HepG2 (cell line): Measurements from ENCODE around the gene LRRC3. TPM values are rescaled to one million over a fixed set of nuclear protein-coding genes. Genes with fewer than 3 reads are reported as not detected.

Experiments used
- CHCHD3 ChIP-seq: sonication (generic); formaldehyde crosslinking; IDR thresholded peaks from 2 replicates; pipeline ENCODE4 v1.8.0; 2022; ENCODE audit warnings: mild to moderate bottlenecking, missing genetic modification reagents, moderate library complexity
- CREM ChIP-seq, 2 experiments: sonication (generic) in 1 of 2; formaldehyde crosslinking in 1 of 2; IDR thresholded peaks; 2 replicates each; pipeline versions ENCODE4 v1.4.0 to v1.6.1; 2016 to 2020; ENCODE audit warnings: antibody characterized with exemption in 1 of 2, mild to moderate bottlenecking in 1 of 2, missing genetic modification reagents in 1 of 2
- GLI4 ChIP-seq: sonication (generic); formaldehyde crosslinking; IDR thresholded peaks from 2 replicates; pipeline ENCODE4 v1.5.1; 2020; ENCODE audit warnings: missing genetic modification reagents, mild to moderate bottlenecking, moderate library complexity, borderline replicate concordance
- HNF4G ChIP-seq, 2 experiments: sonication (generic) in 1 of 2; formaldehyde crosslinking in 1 of 2; IDR thresholded peaks; 2 replicates each; pipeline versions ENCODE4 v1.4.0 to v1.6.1; 2011 to 2020; ENCODE audit warnings: borderline replicate concordance in 2 of 2, low read depth in 2 of 2, mild to moderate bottlenecking in 2 of 2, low read length in 1 of 2, missing genetic modification reagents in 1 of 2, moderate library complexity in 1 of 2
- ISX ChIP-seq: sonication (generic); formaldehyde crosslinking; conservative IDR thresholded peaks from 2 replicates; pipeline ENCODE4 v1.5.0; 2020; ENCODE audit warnings: missing genetic modification reagents
- KDM5B ChIP-seq: sonication (generic); formaldehyde crosslinking; IDR thresholded peaks from 2 replicates; pipeline ENCODE4 v1.4.0; 2020; ENCODE audit warnings: missing genetic modification reagents, mild to moderate bottlenecking, borderline replicate concordance
- MIER2 ChIP-seq: IDR thresholded peaks from 2 replicates; pipeline ENCODE4 v1.6.1; 2016; ENCODE audit warnings: missing biosample characterization, missing genetic modification reagents
- MLLT10 ChIP-seq: sonication (generic); formaldehyde crosslinking; IDR thresholded peaks from 2 replicates; pipeline ENCODE4 v1.4.0; 2020; ENCODE audit warnings: missing genetic modification reagents
- NFIB ChIP-seq: sonication (generic); formaldehyde crosslinking; IDR thresholded peaks from 2 replicates; pipeline ENCODE4 v1.9.0; 2021; ENCODE audit warnings: missing genetic modification reagents, mild to moderate bottlenecking, borderline replicate concordance
- PHF21A ChIP-seq: sonication (generic); formaldehyde crosslinking; IDR thresholded peaks from 2 replicates; pipeline ENCODE4 v1.5.0; 2020; ENCODE audit warnings: mild to moderate bottlenecking, missing genetic modification reagents
- RXRB ChIP-seq: IDR thresholded peaks from 2 replicates; pipeline ENCODE4 v1.6.1; 2016; ENCODE audit warnings: borderline replicate concordance, missing genetic modification reagents, missing compliant biosample characterization
- SNAPC2 ChIP-seq: sonication (generic); formaldehyde crosslinking; IDR thresholded peaks from 2 replicates; pipeline ENCODE4 v1.8.1; 2022; ENCODE audit warnings: mild to moderate bottlenecking, missing genetic modification reagents
- TFDP1 ChIP-seq: IDR thresholded peaks from 2 replicates; pipeline ENCODE4 v1.6.1; 2016; ENCODE audit warnings: missing compliant biosample characterization, missing genetic modification reagents, borderline replicate concordance
- THAP8 ChIP-seq: sonication (generic); formaldehyde crosslinking; IDR thresholded peaks from 2 replicates; pipeline ENCODE4 v1.5.1; 2020; ENCODE audit warnings: missing genetic modification reagents, mild to moderate bottlenecking, borderline replicate concordance
- ZBTB34 ChIP-seq: sonication (generic); formaldehyde crosslinking; IDR thresholded peaks from 2 replicates; pipeline ENCODE4 v1.8.0; 2022; ENCODE audit warnings: mild to moderate bottlenecking, missing genetic modification reagents
- ZNF235 ChIP-seq: sonication (generic); formaldehyde crosslinking; IDR thresholded peaks from 2 replicates; pipeline ENCODE4 v1.8.1; 2023; ENCODE audit warnings: mild to moderate bottlenecking, missing genetic modification reagents, borderline replicate concordance
- ZNF256 ChIP-seq: sonication (generic); formaldehyde crosslinking; conservative IDR thresholded peaks from 2 replicates; pipeline ENCODE4 v1.4.0; 2020; ENCODE audit warnings: missing genetic modification reagents
- ZNF432 ChIP-seq: sonication (generic); formaldehyde crosslinking; IDR thresholded peaks from 2 replicates; pipeline ENCODE4 v1.5.0; 2020; ENCODE audit warnings: missing genetic modification reagents, mild to moderate bottlenecking, borderline replicate concordance
- ZNF557 ChIP-seq: sonication (generic); formaldehyde crosslinking; IDR thresholded peaks from 2 replicates; pipeline ENCODE4 v1.4.0; 2020; ENCODE audit warnings: missing genetic modification reagents
- ZNF614 ChIP-seq: IDR thresholded peaks from 2 replicates; pipeline ENCODE4 v1.6.1; 2018; ENCODE audit warnings: missing biosample characterization, missing genetic modification reagents, inconsistent platforms, borderline replicate concordance
- ZNF616 ChIP-seq: sonication (generic); formaldehyde crosslinking; IDR thresholded peaks from 2 replicates; pipeline ENCODE4 v1.5.0; 2020; ENCODE audit warnings: low read depth, mild to moderate bottlenecking, missing genetic modification reagents
- ZNF619 ChIP-seq: sonication (generic); formaldehyde crosslinking; IDR thresholded peaks from 2 replicates; pipeline ENCODE4 v1.4.0; 2020; ENCODE audit warnings: mild to moderate bottlenecking, missing genetic modification reagents
- ZNF878 ChIP-seq: sonication (generic); formaldehyde crosslinking; IDR thresholded peaks from 2 replicates; pipeline ENCODE4 v1.8.1; 2023; ENCODE audit warnings: mild to moderate bottlenecking, missing genetic modification reagents, moderate library complexity
- ZSCAN21 ChIP-seq: sonication (generic); formaldehyde crosslinking; IDR thresholded peaks from 2 replicates; pipeline ENCODE4 v1.8.0; 2022; ENCODE audit warnings: mild to moderate bottlenecking, missing genetic modification reagents, moderate library complexity, borderline replicate concordance
- ZSCAN9 ChIP-seq: IDR thresholded peaks from 2 replicates; pipeline ENCODE4 v1.6.1; 2016; ENCODE audit warnings: borderline replicate concordance
- ZZZ3 ChIP-seq: sonication (generic); formaldehyde crosslinking; IDR thresholded peaks from 2 replicates; pipeline ENCODE4 v1.4.0; 2020; ENCODE audit warnings: missing genetic modification reagents, mild to moderate bottlenecking, borderline replicate concordance
- polyA plus RNA-seq, 8 experiments: library from polyadenylated mRNA; depleted of rRNA in 3 of 8; stranded (reverse) in 7 of 8; unstranded in 1 of 8; fragments of >200 nt; fragmentation: Illumina TruSeq in 4 of 8; extraction: Trizol in 4 of 8; gene quantifications; 2 replicates each; pipeline versions ENCODE4 v1.2.1 to v1.2.3, GENCODE V29; 2011 to 2016; ENCODE audit warnings: low read depth in 4 of 8, missing spikeins in 1 of 8, mixed read lengths in 1 of 8; ENCODE audit not compliant: insufficient read depth in 1 of 8
- total RNA-seq, 5 experiments: library from RNA; depleted of rRNA; stranded (reverse); fragments of >200 nt; fragmentation: Illumina TruSeq; extraction: Trizol; gene quantifications; 2 replicates each; pipeline ENCODE4 v1.2.3, GENCODE V29; 2016; ENCODE audit warnings: low read depth in 1 of 5

The LRRC3 gene
- total and polyA plus RNA-seq, 2 of the 13 experiments (the other 11 are each of a cell fraction or from before 2014, with no cell fraction given): 4.8 to 16.5 TPM

- no peak for TF ChIP-seq ZNF235 (CRISPR knock-in tag)
- peak; percentile 65; the same call in 1 of the 2 replicates for TF ChIP-seq ZSCAN21 (CRISPR knock-in tag)
- TF ChIP-seq SNAPC2 (CRISPR knock-in tag): 0 out of 2 replicates have a peak, but pooled peaks have one; percentile 36
- no peak for TF ChIP-seq ZNF614 (CRISPR knock-in tag)
- peak; percentile 91; the same call in 1 of the 2 replicates for TF ChIP-seq KDM5B (CRISPR knock-in tag)
- no peak for TF ChIP-seq ZNF619 (CRISPR knock-in tag)
- TF ChIP-seq NFIB (CRISPR knock-in tag): 0 out of 2 replicates have a peak, but pooled peaks have one; percentile 20
- no peak for TF ChIP-seq CREM (IDR thresholded peaks at IDR 0.05)
- no peak for TF ChIP-seq CREM (CRISPR knock-in tag; IDR thresholded peaks at IDR 0.05)
- TF ChIP-seq ZNF256 (CRISPR knock-in tag): 0 out of 2 replicates have a peak, but pooled peaks have one; percentile 43
- no peak for TF ChIP-seq MIER2 (CRISPR knock-in tag)
- 0 out of 2 replicates have a peak, but pooled peaks have one; percentile 46 for TF ChIP-seq GLI4 (CRISPR knock-in tag)
- TF ChIP-seq TFDP1 (CRISPR knock-in tag): peak; percentile 69; the same call in 1 of the 2 replicates
- TF ChIP-seq RXRB (CRISPR knock-in tag): no peak
- TF ChIP-seq HNF4G (IDR thresholded peaks at IDR 0.05; ENCODE audit: borderline replicate concordance, low read depth, low read length): no peak
- no peak for TF ChIP-seq HNF4G (CRISPR knock-in tag; IDR thresholded peaks at IDR 0.05; ENCODE audit: borderline replicate concordance, low read depth)
- TF ChIP-seq ZNF616 (CRISPR knock-in tag): 0 out of 2 replicates have a peak, but pooled peaks have one; percentile 74
- no peak for TF ChIP-seq MLLT10 (CRISPR knock-in tag)
- TF ChIP-seq CHCHD3: 0 out of 2 replicates have a peak, but pooled peaks have one; percentile 46
- no peak for TF ChIP-seq ZBTB34 (CRISPR knock-in tag)
- TF ChIP-seq THAP8 (CRISPR knock-in tag): no peak
- no peak for TF ChIP-seq ISX (CRISPR knock-in tag)
- TF ChIP-seq ZNF432 (CRISPR knock-in tag): 0 out of 2 replicates have a peak, but pooled peaks have one; percentile 44
- TF ChIP-seq ZNF557 (CRISPR knock-in tag): no peak
- TF ChIP-seq ZZZ3 (CRISPR knock-in tag): no peak
- 0 out of 2 replicates have a peak, but pooled peaks have one; percentile 70 for TF ChIP-seq ZSCAN9 (CRISPR knock-in tag)
- TF ChIP-seq PHF21A (CRISPR knock-in tag): no peak
- TF ChIP-seq ZNF878: peak; percentile 59; the same call in 1 of the 2 replicates
These were observed 12.8 kb upstream of the LRRC3 start (continued) for GRCh38 chr21:44442266-44443125.
